ENCODE data around the gene ITGB8.

GRCh38 chr7:20442951-20443350, 112.3 kb downstream of the ITGB8 start:
- TF ChIP-seq, protein P1, sequence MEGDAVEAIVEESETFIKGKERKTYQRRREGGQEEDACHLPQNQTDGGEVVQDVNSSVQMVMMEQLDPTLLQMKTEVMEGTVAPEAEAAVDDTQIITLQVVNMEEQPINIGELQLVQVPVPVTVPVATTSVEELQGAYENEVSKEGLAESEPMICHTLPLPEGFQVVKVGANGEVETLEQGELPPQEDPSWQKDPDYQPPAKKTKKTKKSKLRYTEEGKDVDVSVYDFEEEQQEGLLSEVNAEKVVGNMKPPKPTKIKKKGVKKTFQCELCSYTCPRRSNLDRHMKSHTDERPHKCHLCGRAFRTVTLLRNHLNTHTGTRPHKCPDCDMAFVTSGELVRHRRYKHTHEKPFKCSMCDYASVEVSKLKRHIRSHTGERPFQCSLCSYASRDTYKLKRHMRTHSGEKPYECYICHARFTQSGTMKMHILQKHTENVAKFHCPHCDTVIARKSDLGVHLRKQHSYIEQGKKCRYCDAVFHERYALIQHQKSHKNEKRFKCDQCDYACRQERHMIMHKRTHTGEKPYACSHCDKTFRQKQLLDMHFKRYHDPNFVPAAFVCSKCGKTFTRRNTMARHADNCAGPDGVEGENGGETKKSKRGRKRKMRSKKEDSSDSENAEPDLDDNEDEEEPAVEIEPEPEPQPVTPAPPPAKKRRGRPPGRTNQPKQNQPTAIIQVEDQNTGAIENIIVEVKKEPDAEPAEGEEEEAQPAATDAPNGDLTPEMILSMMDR (IDR thresholded peaks at IDR 0.05): no peak
- no peak for TF ChIP-seq ZFX (IDR thresholded peaks at IDR 0.05; ENCODE audit: borderline replicate concordance)

Measured in 22Rv1 (cell line).